ENCODE measurements around the gene ZBTB42.

GRCh38 chr14:104794631-104794992 lies 6.3 kb upstream of the ZBTB42 start:
- no peak for TF ChIP-seq CTCF (IDR thresholded peaks at IDR 0.05)
- TF ChIP-seq ATF1 (CRISPR knock-in tag; IDR thresholded peaks at IDR 0.05): no peak
- no peak for TF ChIP-seq FOXK1 (CRISPR knock-in tag; IDR thresholded peaks at IDR 0.05)
- TF ChIP-seq ELF4 (CRISPR knock-in tag; IDR thresholded peaks at IDR 0.05; ENCODE audit: low read depth): no peak
- no peak for TF ChIP-seq MYBL2 (CRISPR knock-in tag; IDR thresholded peaks at IDR 0.05)

All from WTC11 (cell line).